GM12892 (cell line): Measurements from ENCODE around the gene ZNF507.

Source experiments
- POLR2A ChIP-seq: IDR thresholded peaks from 2 replicates; pipeline ENCODE4 v1.6.1; 2011; ENCODE audit warnings: low read depth, low read length, control low read depth
- POLR2AphosphoS5 ChIP-seq: IDR thresholded peaks from 2 replicates; pipeline ENCODE4 v1.6.1; 2011; ENCODE audit warnings: low read depth, low read length, control low read depth
- TAF1 ChIP-seq: IDR thresholded peaks from 2 replicates; pipeline ENCODE4 v1.6.1; 2011; ENCODE audit warnings: low read depth, mild to moderate bottlenecking, control low read depth, low read length, borderline replicate concordance

GRCh38 chr19:32368787-32369186 lies 23.4 kb downstream of the ZNF507 start:
- TF ChIP-seq POLR2A (no peak), POLR2AphosphoS5 (no peak), TAF1 (no peak)
